HTR-8/SVneo (cell line): ENCODE data around the gene KRTAP10-8.
"Not testable (repeated sequence)": the region's sequence is repeated elsewhere in the genome, so short reads cannot be mapped to it uniquely, and the experiment has no call there.

Experiments
- DNase-seq: peaks from one replicate; pipeline ENCODE4 v3.0.0; 2011; ENCODE audit warnings: low spot score, mixed read lengths; ENCODE audit not compliant: insufficient read length
- FAIRE-seq: peaks from 2 replicates; lab custom pipeline; 2011; peaks lifted over from hg19 to GRCh38; lab: Jason Lieb, UNC

The KRTAP10-8 gene

GRCh38 chr21:44657635-44658540 is 46.0 kb downstream of the KRTAP10-8 start, which contains the start of gene KRTAP12-3:
KRTAP12-3 (plus strand) TSS chr21:44657932; CDS start chr21:44657980, 48 bp downstream.
- FAIRE-seq, result no peak
- no peak for DNase-seq

- DNase-seq, result no peak
These were observed 46.6 kb downstream of the KRTAP10-8 start for GRCh38 chr21:44658541-44658910.

GRCh38 chr21:44658913-44659595 is 47.2 kb downstream of the KRTAP10-8 start:
- FAIRE-seq (no peak), DNase-seq (no peak)

More at GRCh38 chr21:44658541-44658910, 46.6 kb downstream of the KRTAP10-8 start:
- no peak for FAIRE-seq

GRCh38 chr21:44661567-44661966 is 49.7 kb downstream of the KRTAP10-8 start:
- not testable (repeated sequence) for FAIRE-seq, DNase-seq
